Endodermal cell (in vitro differentiated cells): ENCODE data around the gene ZBTB40. TPM values are rescaled to one million over a fixed set of nuclear protein-coding genes. Genes with fewer than 3 reads are reported as not detected.

ENCODE experiments used
- DNase-seq: peaks from one replicate; pipeline ENCODE4 v3.0.0-alpha.2; 2017
- H3K27ac ChIP-seq: 2 replicates; pipeline ENCODE4 v1.5.1; 2013; ENCODE audit warnings: mild to moderate bottlenecking, low read depth, low read length, moderate library complexity
- H3K27me3 ChIP-seq: 2 replicates; pipeline ENCODE4 v1.6.1; 2013; ENCODE audit warnings: mild to moderate bottlenecking, low read length, moderate library complexity; ENCODE audit not compliant: insufficient read depth, control insufficient read depth, poor library complexity, severe bottlenecking
- H3K36me3 ChIP-seq: 2 replicates; pipeline ENCODE4 v1.7.0; 2013; ENCODE audit warnings: mild to moderate bottlenecking, low read length, moderate library complexity; ENCODE audit not compliant: control insufficient read depth, insufficient read depth
- H3K4me1 ChIP-seq: one replicate; pipeline ENCODE4 v1.7.0; 2013; ENCODE audit warnings: low read length; ENCODE audit not compliant: control insufficient read depth, insufficient read depth
- H3K4me3 ChIP-seq: 2 replicates; pipeline ENCODE4 v1.5.1; 2013; ENCODE audit warnings: mild to moderate bottlenecking, low read length, moderate library complexity
- H3K9ac ChIP-seq: 2 replicates; pipeline ENCODE4 v1.6.1; 2013; ENCODE audit warnings: mild to moderate bottlenecking, low read length, moderate library complexity; ENCODE audit not compliant: poor library complexity, severe bottlenecking; ENCODE audit errors: extremely low read depth
- H3K9me3 ChIP-seq: 2 replicates; pipeline ENCODE4 v1.6.1; 2013; ENCODE audit warnings: mild to moderate bottlenecking, low read length, moderate library complexity; ENCODE audit not compliant: control insufficient read depth
- H3K27ac Mint-ChIP-seq: 2 replicates; pipeline ENCODE4 v1.8.0; 2020; ENCODE audit warnings: mixed read lengths
- H3K27me3 Mint-ChIP-seq: 2 replicates; pipeline ENCODE4 v1.8.0; 2021; ENCODE audit warnings: mild to moderate bottlenecking, mixed read lengths; ENCODE audit not compliant: insufficient read depth
- H3K36me3 Mint-ChIP-seq: 2 replicates; pipeline ENCODE4 v1.8.0; 2020; ENCODE audit warnings: low read depth, mixed read lengths
- H3K4me1 Mint-ChIP-seq: 2 replicates; pipeline ENCODE4 v1.8.0; 2020; ENCODE audit warnings: mixed read lengths
- H3K4me3 Mint-ChIP-seq: 2 replicates; pipeline ENCODE4 v1.8.0; 2020; ENCODE audit warnings: mild to moderate bottlenecking, moderate library complexity, mixed read lengths
- H3K9me3 Mint-ChIP-seq: 2 replicates; pipeline ENCODE4 v1.8.0; 2020; ENCODE audit warnings: mild to moderate bottlenecking, mixed read lengths
- WGBS, 2 experiments: methylation state at CpG; one replicate each; pipeline versions ENCODE4 v1.1.5 to v1.1.7; 2013; ENCODE audit warnings: missing lambda C conversion rate in 2 of 2, mixed read lengths in 1 of 2; ENCODE audit not compliant: insufficient coverage in 1 of 2, insufficient read length in 1 of 2; 5-methylcytosine and 5-hydroxymethylcytosine counted together
- total RNA-seq, 2 donors: library from RNA; stranded (reverse); fragmentation: NEBNext Ultra II Directional in 1 of 2; extraction: Animal tissue kit (Norgen Biotek cat#: 25700) in 1 of 2; gene quantifications; 2 replicates in 1 of 2; 3 replicates in 1 of 2; pipeline ENCODE4 v1.2.1, GENCODE V29; 2021
- TF ChIP-seq, protein P1 (sequence below): fragments of 200-600 bp; sonication (generic); conservative IDR thresholded peaks from 2 replicates; pipeline ENCODE4 v1.5.0; 2021; ENCODE audit warnings: antibody characterized with exemption, mild to moderate bottlenecking

ZBTB40 gene
- total RNA-seq, 2 donors from 2014 or later = 18.5 to 29.7 TPM

DNA sequence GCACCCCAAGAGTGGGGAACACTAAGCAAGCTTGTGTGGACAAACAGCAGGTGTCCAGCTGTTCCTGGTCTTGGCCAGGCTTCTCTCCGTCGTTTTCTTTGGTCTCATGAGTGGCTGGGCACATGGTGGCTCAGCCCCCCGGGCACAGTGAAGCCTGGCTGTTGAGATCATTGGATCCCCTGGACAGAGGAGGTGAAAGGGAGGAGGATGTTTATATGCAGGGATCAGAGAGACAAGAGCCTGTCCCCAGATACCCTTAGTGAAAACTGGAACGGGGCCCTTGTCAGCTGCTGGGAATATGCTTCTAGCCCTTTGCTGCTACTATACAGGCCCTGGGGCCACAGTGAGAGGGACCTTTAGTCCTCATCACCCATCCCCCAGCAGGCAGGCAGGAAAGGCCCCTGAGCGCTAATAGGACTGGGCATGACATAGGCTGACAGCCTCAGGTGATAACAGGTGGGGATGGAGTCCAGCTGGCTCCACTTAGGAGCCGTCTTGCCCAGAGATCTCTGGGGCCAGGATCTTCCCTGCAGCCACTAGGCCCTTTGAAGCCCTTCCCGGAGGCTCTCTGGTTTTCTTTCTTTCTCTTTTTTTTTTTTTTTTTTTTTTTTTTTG is 128.0 kb downstream of the ZBTB40 start:
- H3K27ac Mint-ChIP-seq = no peak overlapping the region
- Histone ChIP-seq H3K36me3 (no peaks in the 10 kb centered on the region), H3K27me3 (no peaks in the 10 kb centered on the region), H3K9ac (no peak overlapping the region), H3K4me1 (no peaks in the 10 kb centered on the region), H3K9me3 (peaks cover 9% of the 10 kb centered on the region), H3K27ac (no peak overlapping the region), H3K4me3 (no peak overlapping the region)
- H3K4me1 Mint-ChIP-seq = peaks cover 6% of the 10 kb centered on the region
- no peak for DNase-seq
- no peaks in the 10 kb centered on the region for H3K27me3 Mint-ChIP-seq
- peaks cover 18% of the 10 kb centered on the region for H3K9me3 Mint-ChIP-seq
- H3K4me3 Mint-ChIP-seq = no peak overlapping the region
- WGBS, 2 experiments = 86 to 88% methylated on average over 6 to 7 of the region's 7 CpGs
- TF ChIP-seq, protein P1, sequence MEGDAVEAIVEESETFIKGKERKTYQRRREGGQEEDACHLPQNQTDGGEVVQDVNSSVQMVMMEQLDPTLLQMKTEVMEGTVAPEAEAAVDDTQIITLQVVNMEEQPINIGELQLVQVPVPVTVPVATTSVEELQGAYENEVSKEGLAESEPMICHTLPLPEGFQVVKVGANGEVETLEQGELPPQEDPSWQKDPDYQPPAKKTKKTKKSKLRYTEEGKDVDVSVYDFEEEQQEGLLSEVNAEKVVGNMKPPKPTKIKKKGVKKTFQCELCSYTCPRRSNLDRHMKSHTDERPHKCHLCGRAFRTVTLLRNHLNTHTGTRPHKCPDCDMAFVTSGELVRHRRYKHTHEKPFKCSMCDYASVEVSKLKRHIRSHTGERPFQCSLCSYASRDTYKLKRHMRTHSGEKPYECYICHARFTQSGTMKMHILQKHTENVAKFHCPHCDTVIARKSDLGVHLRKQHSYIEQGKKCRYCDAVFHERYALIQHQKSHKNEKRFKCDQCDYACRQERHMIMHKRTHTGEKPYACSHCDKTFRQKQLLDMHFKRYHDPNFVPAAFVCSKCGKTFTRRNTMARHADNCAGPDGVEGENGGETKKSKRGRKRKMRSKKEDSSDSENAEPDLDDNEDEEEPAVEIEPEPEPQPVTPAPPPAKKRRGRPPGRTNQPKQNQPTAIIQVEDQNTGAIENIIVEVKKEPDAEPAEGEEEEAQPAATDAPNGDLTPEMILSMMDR = no peak
- no peaks in the 10 kb centered on the region for H3K36me3 Mint-ChIP-seq

Other genes with a start within 250 kb of the ZBTB40 start
- 1 to 10 TPM; 1.5 TPM for gene EPHA8, start 111.6 kb downstream of the ZBTB40 start, total RNA-seq
- gene C1QA, start 184.8 kb downstream of the ZBTB40 start, total RNA-seq = not detected
- gene C1QC, start 191.8 kb downstream of the ZBTB40 start, total RNA-seq = not detected
- not detected for gene C1QB, start 201.4 kb downstream of the ZBTB40 start, total RNA-seq